Kidney (tissue), 14 donors: ENCODE measurements around the gene NOX4. TPM values are rescaled to one million over a fixed set of nuclear protein-coding genes. Genes with fewer than 3 reads are reported as not detected.
"Not testable (repeated sequence)": the region's sequence is repeated elsewhere in the genome, so short reads cannot be mapped to it uniquely, and the experiment has no call there.

Experiments
- DNase-seq, 5 donors: peaks; one replicate each; pipeline ENCODE4 v3.0.0-alpha.2; 2013 to 2020
- FAIRE-seq: peaks from 2 replicates; lab custom pipeline; 2012; peaks lifted over from hg19 to GRCh38; lab: Jason Lieb, UNC
- H3K27ac ChIP-seq, 2 donors: one replicate each; pipeline ENCODE4 v1.7.0; 2013; ENCODE audit warnings: low read depth in 2 of 2, low read length in 2 of 2, inconsistent platforms in 1 of 2
- H3K27me3 ChIP-seq: one replicate; pipeline ENCODE4 v1.7.1; 2013; ENCODE audit warnings: low read length, inconsistent platforms; ENCODE audit not compliant: control insufficient read depth, insufficient read depth
- H3K36me3 ChIP-seq, 3 donors: one replicate each; pipeline versions ENCODE4 v1.7.0 to v1.7.1; 2013; ENCODE audit warnings: low read length in 3 of 3, control low read depth in 1 of 3, inconsistent platforms in 1 of 3; ENCODE audit not compliant: insufficient read depth in 3 of 3, control insufficient read depth in 2 of 3
- H3K4me1 ChIP-seq, 3 donors: one replicate each; pipeline versions ENCODE4 v1.7.0 to v1.7.1; 2013; ENCODE audit warnings: low read length in 3 of 3, inconsistent platforms in 1 of 3, low read depth in 1 of 3; ENCODE audit not compliant: control insufficient read depth in 2 of 3, insufficient read depth in 2 of 3
- H3K4me3 ChIP-seq, 3 donors: one replicate each; pipeline versions ENCODE4 v1.7.0 to v1.8.1; 2013; ENCODE audit warnings: low read length in 3 of 3, control low read depth in 1 of 3, inconsistent platforms in 1 of 3
- H3K9ac ChIP-seq, 3 donors: one replicate each; pipeline versions ENCODE4 v1.7.0 to v1.7.1; 2013; ENCODE audit warnings: low read length in 3 of 3, control low read depth in 1 of 3, inconsistent platforms in 1 of 3
- H3K9me3 ChIP-seq, 3 donors: one replicate each; pipeline versions ENCODE4 v1.7.0 to v1.7.1; 2013; ENCODE audit warnings: low read length in 3 of 3, control low read depth in 1 of 3, inconsistent platforms in 1 of 3; ENCODE audit not compliant: control insufficient read depth in 2 of 3, insufficient read depth in 1 of 3
- intact Hi-C: fragments of 100-400 bp; cut with DNase I; formaldehyde crosslinking; loops from one replicate; pipeline ENCODE4 v1.11.1; 2022
- polyA plus RNA-seq: library from polyadenylated mRNA; stranded (reverse); fragments of 350-450 nt; fragmentation: Illumina TruSeq; extraction: RNeasy Lipid Tissue Mini Kit (QIAGEN cat#74804); gene quantifications from one replicate; pipeline ENCODE4 v1.2.3, GENCODE V29; 2014; ENCODE audit warnings: low read depth, low replicate concordance; ENCODE audit not compliant: insufficient read depth
- total RNA-seq: library from RNA; stranded (reverse); fragmentation: NEBNext Ultra II Directional; extraction: Animal tissue kit (Norgen Biotek cat#: 25700); gene quantifications from one replicate; pipeline ENCODE4 v1.2.1, GENCODE V29; 2021
- TF ChIP-seq, protein P1 (sequence below): IDR thresholded peaks from 3 replicates; pipeline ENCODE4 v1.5.1; 2012; ENCODE audit warnings: mild to moderate bottlenecking, moderate library complexity, borderline replicate concordance; ENCODE audit not compliant: insufficient read depth; ENCODE audit errors: extremely low read depth
- donor health status: control.
- donor health status: control.
- donor health status: control.
- donor health status: control.
- donor health status: control.
- donor health status: DM: yes; HTN: yes; CAD: no.
- donor health status: Normal renal cell carcinoma (clear cell type).

NOX4 gene
- total and polyA plus RNA-seq, 2 donors from 2014 or later = 13.0 to 370 TPM

DNA sequence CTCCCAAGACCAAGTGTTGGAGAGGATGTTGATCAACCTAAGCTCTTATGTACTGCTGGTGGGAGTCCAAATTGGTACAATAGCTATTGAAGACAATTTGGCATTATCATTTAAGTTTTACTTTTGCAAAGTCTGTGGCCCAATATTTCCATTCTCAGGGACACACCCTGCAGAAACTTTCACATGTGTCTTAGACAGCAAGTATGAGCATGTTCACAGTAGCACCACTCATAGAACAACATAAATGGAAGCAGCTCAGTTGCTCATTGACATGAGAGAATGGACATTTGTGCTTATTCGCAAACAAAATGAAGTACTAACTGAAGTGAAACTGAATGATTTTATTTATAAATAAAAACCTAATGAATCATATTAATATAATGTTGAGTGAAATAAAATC is 135.5 kb downstream of the NOX4 start:
- H3K9ac ChIP-seq = no peak overlapping the region
- intact Hi-C loops = no loop called here
- H3K27ac ChIP-seq = no peak overlapping the region
- no peaks in the 10 kb centered on the region for H3K9me3 ChIP-seq
- H3K4me3 ChIP-seq = no peak overlapping the region
- TF ChIP-seq, protein P1, sequence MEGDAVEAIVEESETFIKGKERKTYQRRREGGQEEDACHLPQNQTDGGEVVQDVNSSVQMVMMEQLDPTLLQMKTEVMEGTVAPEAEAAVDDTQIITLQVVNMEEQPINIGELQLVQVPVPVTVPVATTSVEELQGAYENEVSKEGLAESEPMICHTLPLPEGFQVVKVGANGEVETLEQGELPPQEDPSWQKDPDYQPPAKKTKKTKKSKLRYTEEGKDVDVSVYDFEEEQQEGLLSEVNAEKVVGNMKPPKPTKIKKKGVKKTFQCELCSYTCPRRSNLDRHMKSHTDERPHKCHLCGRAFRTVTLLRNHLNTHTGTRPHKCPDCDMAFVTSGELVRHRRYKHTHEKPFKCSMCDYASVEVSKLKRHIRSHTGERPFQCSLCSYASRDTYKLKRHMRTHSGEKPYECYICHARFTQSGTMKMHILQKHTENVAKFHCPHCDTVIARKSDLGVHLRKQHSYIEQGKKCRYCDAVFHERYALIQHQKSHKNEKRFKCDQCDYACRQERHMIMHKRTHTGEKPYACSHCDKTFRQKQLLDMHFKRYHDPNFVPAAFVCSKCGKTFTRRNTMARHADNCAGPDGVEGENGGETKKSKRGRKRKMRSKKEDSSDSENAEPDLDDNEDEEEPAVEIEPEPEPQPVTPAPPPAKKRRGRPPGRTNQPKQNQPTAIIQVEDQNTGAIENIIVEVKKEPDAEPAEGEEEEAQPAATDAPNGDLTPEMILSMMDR = no peak
- no peak for DNase-seq
- no peaks in the 10 kb centered on the region for H3K27me3 ChIP-seq
- H3K36me3 ChIP-seq = no peaks in the 10 kb centered on the region
- no peak for FAIRE-seq
- H3K4me1 ChIP-seq = no peaks in the 10 kb centered on the region

DNA sequence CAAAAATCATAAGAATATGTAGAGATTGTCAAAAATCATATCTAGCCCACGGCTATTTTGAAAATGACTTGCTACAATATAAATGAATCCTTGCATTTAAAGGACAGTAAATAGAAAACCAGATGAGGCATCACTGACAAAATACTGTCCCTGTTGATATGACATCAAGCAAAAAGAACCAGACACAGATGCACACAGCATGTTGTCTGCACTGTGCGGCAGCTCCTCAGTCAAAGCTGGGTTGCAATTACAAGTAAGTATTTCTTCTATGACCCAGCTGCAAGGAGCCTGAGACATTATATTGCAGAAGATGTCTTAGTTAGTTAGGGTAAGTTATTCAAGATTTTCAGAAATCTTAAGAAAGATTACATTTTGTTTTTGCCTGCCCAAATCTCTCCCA is 136.7 kb downstream of the NOX4 start:
- H3K36me3 ChIP-seq = not testable (repeated sequence)

DNA sequence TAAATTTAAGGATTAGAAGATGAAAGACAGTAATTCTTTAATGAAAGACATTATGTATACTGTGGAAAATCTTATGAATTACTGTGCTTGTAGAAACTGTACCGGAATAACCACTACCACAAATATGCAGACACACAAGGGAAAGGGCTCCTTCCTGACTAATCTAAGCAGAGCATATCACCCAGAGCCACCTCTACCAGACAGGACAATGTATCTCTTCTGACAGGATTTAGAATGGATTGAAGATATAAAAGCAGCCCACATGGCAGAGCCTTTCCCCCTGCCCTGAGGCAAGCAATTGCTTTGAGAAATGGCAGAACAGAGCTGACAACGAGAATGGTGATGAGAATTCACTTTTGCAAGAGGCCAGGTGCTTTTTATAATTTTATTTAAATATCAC is 144.1 kb downstream of the NOX4 start:
- Histone ChIP-seq H3K9me3 (no peaks in the 10 kb centered on the region), H3K4me1 (no peaks in the 10 kb centered on the region), H3K27me3 (no peaks in the 10 kb centered on the region), H3K4me3 (no peak overlapping the region), H3K27ac (no peak overlapping the region), H3K9ac (no peak overlapping the region), H3K36me3 (no peaks in the 10 kb centered on the region)
- DNase-seq (no peak), FAIRE-seq (no peak)
- TF ChIP-seq, protein P1 = no peak
- intact Hi-C loops = no loop called here

More for the DNA sequence above, 136.7 kb downstream of the NOX4 start:
- FAIRE-seq, H3K27ac ChIP-seq, intact Hi-C loops, H3K27me3 ChIP-seq, DNase-seq, H3K4me1 ChIP-seq, H3K9me3 ChIP-seq, H3K9ac ChIP-seq, H3K4me3 ChIP-seq: not testable (repeated sequence)

DNA sequence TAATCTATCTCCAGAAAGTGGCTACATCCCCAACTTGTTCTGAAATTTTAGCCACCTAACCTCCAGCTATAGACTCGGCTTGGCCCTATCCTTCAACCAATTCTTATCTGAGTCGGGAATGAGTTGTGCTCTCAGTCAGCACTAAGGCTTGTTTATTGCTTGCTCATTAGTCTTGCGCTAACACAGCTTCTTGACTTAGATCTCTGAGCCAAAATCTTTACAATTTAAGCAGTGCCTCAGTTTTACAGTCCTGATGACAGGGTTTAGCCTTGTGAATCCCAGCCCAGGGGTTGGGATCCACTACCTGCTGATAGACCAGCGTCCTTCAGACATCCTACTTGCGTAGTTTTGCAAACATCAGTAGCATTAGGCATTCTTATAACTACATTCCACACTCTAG is 144.6 kb downstream of the NOX4 start:
- no peaks in the 10 kb centered on the region for H3K36me3 ChIP-seq
- FAIRE-seq (no peak), DNase-seq (no peak)
- TF ChIP-seq, protein P1 = no peak
- H3K9ac ChIP-seq = no peak overlapping the region
- no peak overlapping the region for H3K27ac ChIP-seq
- no peaks in the 10 kb centered on the region for H3K9me3 ChIP-seq
- H3K27me3 ChIP-seq = no peaks in the 10 kb centered on the region
- intact Hi-C loops = no loop called here
- no peaks in the 10 kb centered on the region for H3K4me1 ChIP-seq
- no peak overlapping the region for H3K4me3 ChIP-seq

DNA sequence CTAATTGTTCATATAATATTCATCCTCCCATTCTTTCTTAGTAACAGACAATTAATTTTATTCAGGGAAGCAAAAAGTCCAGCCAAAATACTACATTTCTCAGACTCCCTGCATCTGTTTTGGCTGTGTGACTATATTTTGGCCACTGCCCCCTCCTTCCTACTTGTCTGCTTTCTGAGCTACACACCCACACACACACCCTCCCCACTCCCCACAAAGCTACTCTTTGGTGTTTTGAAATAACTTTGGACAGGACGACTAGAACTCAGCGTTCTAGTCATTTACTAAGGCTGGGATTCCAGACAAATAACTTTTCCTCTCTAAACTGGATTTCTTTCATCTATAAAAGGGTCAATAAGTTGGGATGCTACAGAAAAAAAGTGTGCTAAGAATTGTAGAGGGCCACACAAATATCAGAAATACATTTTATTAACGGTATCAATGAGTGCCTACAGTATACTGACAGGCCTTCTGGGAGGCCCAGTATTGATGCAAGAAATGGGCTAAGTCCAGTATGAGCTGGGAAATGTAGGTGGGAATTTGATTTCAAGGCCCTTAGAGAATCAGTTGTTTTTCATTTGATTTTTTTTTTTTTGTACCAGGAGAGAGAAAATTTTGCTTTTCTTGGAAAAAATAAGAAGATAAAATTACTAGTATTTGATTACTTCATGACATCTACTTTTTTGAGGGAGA is 148.1 kb downstream of the NOX4 start:
- H3K27me3 ChIP-seq, H3K36me3 ChIP-seq, H3K4me1 ChIP-seq, FAIRE-seq, intact Hi-C loops, H3K9me3 ChIP-seq, H3K4me3 ChIP-seq, H3K9ac ChIP-seq: not testable (repeated sequence)
- peak overlapping the region in 1 of 2 donors; percentile 11 for H3K27ac ChIP-seq
- peak in 1 of 5 donors; percentile 7 for DNase-seq

DNA sequence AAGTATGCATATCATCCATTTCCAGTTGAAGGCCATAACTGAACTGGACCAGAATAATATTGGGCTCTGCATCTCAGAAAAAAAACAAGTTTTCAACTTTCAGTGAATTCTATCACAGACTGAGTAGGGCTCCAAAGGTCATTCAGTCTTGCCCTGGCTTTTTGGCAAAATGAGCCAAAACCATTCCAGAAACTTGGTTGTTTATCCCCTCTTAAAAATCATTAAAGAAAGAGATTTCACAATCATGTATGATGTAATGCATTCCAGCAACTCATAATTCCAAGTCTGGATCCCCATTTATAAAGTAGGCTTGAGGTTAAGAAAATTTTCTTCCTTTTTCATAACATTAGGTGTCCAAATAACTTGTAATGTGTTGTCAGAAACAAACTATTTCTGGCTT is 150.7 kb downstream of the NOX4 start:
- H3K36me3 ChIP-seq, H3K9ac ChIP-seq, H3K9me3 ChIP-seq, H3K4me3 ChIP-seq, intact Hi-C loops, DNase-seq, H3K27me3 ChIP-seq, H3K4me1 ChIP-seq, H3K27ac ChIP-seq, FAIRE-seq: not testable (repeated sequence)
